ENCODE data around the gene ELAVL1. TPM values are rescaled to one million over a fixed set of nuclear protein-coding genes. Genes with fewer than 3 reads are reported as not detected.

ELAVL1 gene
- total and polyA plus RNA-seq, 12 donors, result 12.8 to 78.9 (median 44.6) TPM

DNA sequence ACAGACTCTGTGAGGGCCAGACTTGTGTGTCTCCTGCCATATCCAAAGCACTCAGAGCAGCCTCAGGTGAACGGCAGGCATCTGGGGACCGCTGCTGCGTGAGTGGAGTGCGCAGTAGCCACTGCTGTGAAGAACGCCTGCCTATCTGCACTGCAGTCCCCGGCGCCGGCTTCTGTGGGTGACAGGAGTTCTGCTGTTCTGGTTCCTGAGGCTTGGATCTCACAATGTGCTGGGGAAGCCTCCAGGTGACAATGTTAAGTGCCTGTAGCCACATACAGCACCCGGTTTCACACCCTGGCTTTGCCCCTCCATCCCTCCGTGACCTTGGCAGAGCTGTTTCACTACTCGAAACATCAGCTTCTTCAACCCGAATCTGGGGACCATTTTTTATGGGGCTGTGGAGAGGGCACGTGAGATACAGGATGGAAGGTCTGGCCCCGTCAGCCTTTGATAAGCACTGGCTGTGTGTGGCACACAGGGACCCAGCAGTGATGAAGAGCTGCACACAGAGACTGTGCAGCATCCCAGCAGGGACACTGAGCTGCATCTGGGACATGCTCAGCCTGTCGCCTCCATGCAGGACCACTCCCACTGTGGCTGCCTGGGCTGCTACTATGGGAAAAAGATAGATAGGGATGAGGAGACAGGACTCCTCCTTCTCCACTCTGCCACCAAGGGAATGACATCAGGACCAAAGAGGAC is 28.3 kb downstream of the ELAVL1 start:
- peaks cover 0 to 50% of the 10 kb centered on the region in 2 donors for H3K36me3 ChIP-seq (replicated peaks in 1 of 2)

GRCh38 chr19:7976461-7976860 is 29.0 kb downstream of the ELAVL1 start:
- intact Hi-C loops (cut with DNase I), result no loop called here
- WGBS, 4 donors, result 81 to 95% (median 89%) methylated on average over 4 of the region's 4 CpGs
- peaks cover 0 to 48% of the 10 kb centered on the region in 2 donors for H3K36me3 ChIP-seq (replicated peaks in 1 of 2)

More for the DNA sequence above, 28.3 kb downstream of the ELAVL1 start:
- 95 to 98% (median 96%) methylated on average over 14 to 15 of the region's 15 CpGs for WGBS, 4 donors
- TF ChIP-seq POLR2A (IDR thresholded peaks at IDR 0.05) (no peak), CTCF (IDR thresholded peaks at IDR 0.05) (no peak)
- Histone ChIP-seq H3K27ac (no peak overlapping the region), H3K27me3 (no peaks in the 10 kb centered on the region), H3K4me3 (no peak overlapping the region), H3K9me3 (replicated peaks in 1 of 3) (no peaks in the 10 kb centered on the region), H3K4me1 (replicated peaks in 1 of 2) (peaks cover 0 to 8% of the 10 kb centered on the region in 2 donors)
- intact Hi-C loops (cut with DNase I), result no loop called here
- no peak for DNase-seq

GRCh38 chr19:7975037-7975436 is 30.4 kb downstream of the ELAVL1 start:
- intact Hi-C loops (cut with DNase I), result no loop called here
- H3K27me3 ChIP-seq, result no peaks in the 10 kb centered on the region
- H3K4me3 ChIP-seq, result no peak overlapping the region
- H3K36me3 ChIP-seq (replicated peaks in 1 of 2), result peaks cover 0 to 45% of the 10 kb centered on the region in 2 donors
- peak; percentile 60 to 81 (median 74) for DNase-seq
- H3K27ac ChIP-seq, result peak overlapping the region in 1 of 5 donors; percentile 17
- no peaks in the 10 kb centered on the region for H3K9me3 ChIP-seq (replicated peaks in 1 of 3)
- peaks cover 0 to 8% of the 10 kb centered on the region in 2 donors for H3K4me1 ChIP-seq (replicated peaks in 1 of 2)
- WGBS, 4 donors, result 33 to 66% (median 58%) methylated on average over 1 to 7 of the region's 7 CpGs
- TF ChIP-seq POLR2A (IDR thresholded peaks at IDR 0.05) (no peak), CTCF (IDR thresholded peaks at IDR 0.05) (no peak)

More at GRCh38 chr19:7976461-7976860, 29.0 kb downstream of the ELAVL1 start:
- Histone ChIP-seq H3K27ac (no peak overlapping the region), H3K4me1 (replicated peaks in 1 of 2) (peaks cover 0 to 8% of the 10 kb centered on the region in 2 donors), H3K9me3 (replicated peaks in 1 of 3) (no peaks in the 10 kb centered on the region), H3K27me3 (no peaks in the 10 kb centered on the region), H3K4me3 (no peak overlapping the region)
- DNase-seq, result no peak
- no peak for TF ChIP-seq POLR2A (IDR thresholded peaks at IDR 0.05)
- no peak for TF ChIP-seq CTCF (IDR thresholded peaks at IDR 0.05)

- WGBS, 4 donors, result 92 to 95% (median 94%) methylated on average over 6 to 12 of the region's 12 CpGs
- intact Hi-C loops (cut with DNase I), result no loop called here
These were observed 31.6 kb downstream of the ELAVL1 start for GRCh38 chr19:7973883-7974282.

More at GRCh38 chr19:7973883-7974282, 31.6 kb downstream of the ELAVL1 start:
- no peaks in the 10 kb centered on the region for H3K27me3 ChIP-seq
- H3K27ac ChIP-seq, result no peak overlapping the region
- H3K4me3 ChIP-seq, result no peak overlapping the region
- TF ChIP-seq CTCF (IDR thresholded peaks at IDR 0.05) (no peak), POLR2A (IDR thresholded peaks at IDR 0.05) (no peak)
- peaks cover 0 to 42% of the 10 kb centered on the region in 2 donors for H3K36me3 ChIP-seq (replicated peaks in 1 of 2)
- peak in 1 of 7 donors; percentile 6 for DNase-seq
- peaks cover 0 to 8% of the 10 kb centered on the region in 2 donors for H3K4me1 ChIP-seq (replicated peaks in 1 of 2)
- no peaks in the 10 kb centered on the region for H3K9me3 ChIP-seq (replicated peaks in 1 of 3)

Data from adrenal gland (tissue), 12 donors.